ENCODE measurements around the gene KIF26B.

DNA sequence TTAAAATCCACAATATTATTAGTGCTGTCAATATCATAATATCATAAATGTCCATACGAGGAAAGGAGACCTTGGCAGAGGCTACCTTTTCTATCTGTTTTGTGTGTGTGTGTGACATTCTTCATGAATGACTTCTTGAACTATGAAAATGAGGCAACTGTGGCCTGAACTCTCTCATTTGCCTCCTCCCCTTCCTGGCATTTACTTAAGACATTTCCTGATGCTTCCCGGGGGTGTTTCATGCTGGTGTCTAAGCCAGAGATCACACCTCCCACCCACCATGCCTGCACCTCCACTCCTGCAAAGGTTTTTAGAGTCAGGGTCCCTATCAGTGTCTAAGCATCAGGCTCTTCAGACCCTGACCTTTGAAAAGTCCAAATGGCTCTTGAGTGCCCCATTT, 420.9 kb downstream of the KIF26B start:
- TF ChIP-seq CBX3 (IDR thresholded peaks at IDR 0.05; ENCODE audit: borderline replicate concordance, low read depth) (no peak), NFYA (IDR thresholded peaks at IDR 0.05; ENCODE audit: borderline replicate concordance, low read depth, low read length) (no peak), CHD4 (IDR thresholded peaks at IDR 0.05) (no peak), SMARCA5 (IDR thresholded peaks at IDR 0.05) (no peak), CBFB (IDR thresholded peaks at IDR 0.05; ENCODE audit: low read depth) (no peak)
